Measurements from ENCODE around the gene ETV3.

GRCh38 chr1:157107702-157108101, 30.5 kb downstream of the ETV3 start:
- TF ChIP-seq POLR2AphosphoS5 (IDR thresholded peaks at IDR 0.05) (no peak), CTCF (IDR thresholded peaks at IDR 0.05) (no peak)

Data from suprapubic skin (tissue), 3 donors.